IPS-15b (cell line): ENCODE data around the gene TMPRSS2.

Source experiments
- H3K27me3 ChIP-seq: one replicate; pipeline ENCODE4 v1.6.1; 2013; ENCODE audit warnings: low read length; ENCODE audit not compliant: control insufficient read depth, insufficient read depth
- H3K36me3 ChIP-seq: one replicate; pipeline ENCODE4 v1.6.1; 2013; ENCODE audit warnings: low read length; ENCODE audit not compliant: control insufficient read depth, insufficient read depth
- H3K4me1 ChIP-seq: one replicate; pipeline ENCODE4 v1.6.1; 2013; ENCODE audit warnings: mild to moderate bottlenecking, low read length; ENCODE audit not compliant: control insufficient read depth, insufficient read depth
- H3K4me3 ChIP-seq: one replicate; pipeline ENCODE4 v1.5.1; 2013; ENCODE audit warnings: low read depth, low read length
- H3K9ac ChIP-seq: one replicate; pipeline ENCODE4 v1.6.1; 2013; ENCODE audit warnings: low read depth, mild to moderate bottlenecking, low read length
- H3K9me3 ChIP-seq: one replicate; pipeline ENCODE4 v1.6.1; 2013; ENCODE audit warnings: mild to moderate bottlenecking, low read length; ENCODE audit not compliant: control insufficient read depth, insufficient read depth

TMPRSS2 gene

DNA sequence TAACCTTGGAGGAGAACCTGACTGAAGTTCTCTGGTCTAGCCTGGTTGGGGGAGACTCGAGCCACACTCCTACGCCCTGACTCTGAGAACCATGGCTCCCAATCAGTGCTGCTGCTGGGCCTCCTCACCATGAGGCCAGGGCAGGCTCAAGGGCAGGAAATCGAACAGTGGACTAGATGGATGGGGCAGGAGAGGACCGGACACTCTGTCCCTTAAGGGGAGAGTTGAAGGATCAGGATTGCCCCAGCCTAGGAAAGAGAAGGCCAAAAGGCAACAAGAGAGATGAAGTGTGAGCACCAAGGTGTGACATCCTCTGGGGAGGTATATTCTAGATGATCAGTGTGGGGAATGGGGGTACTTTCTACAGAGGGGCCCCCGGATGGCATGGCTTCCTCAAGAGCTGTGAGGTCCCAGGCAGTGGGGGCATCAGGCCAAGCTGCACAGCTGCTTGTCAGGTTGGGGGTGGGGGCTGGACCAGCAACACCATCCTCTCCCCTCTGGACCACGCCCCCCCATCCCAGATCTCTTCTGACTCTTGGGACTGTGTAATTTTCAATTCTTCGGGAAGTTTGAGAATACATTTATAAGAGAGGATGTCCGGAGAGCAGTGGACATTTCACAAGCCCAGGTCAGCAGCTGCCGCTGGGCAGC lies 47.9 kb downstream of the TMPRSS2 start:
- no peak overlapping the region for H3K9ac ChIP-seq
- peaks cover 7% of the 10 kb centered on the region for H3K36me3 ChIP-seq
- no peaks in the 10 kb centered on the region for H3K27me3 ChIP-seq
- peaks cover 3% of the 10 kb centered on the region for H3K4me1 ChIP-seq
- no peaks in the 10 kb centered on the region for H3K9me3 ChIP-seq
- H3K4me3 ChIP-seq, result no peak overlapping the region

GRCh38 chr21:41458559-41458958 lies 49.4 kb downstream of the TMPRSS2 start:
- Histone ChIP-seq H3K9ac (no peak overlapping the region), H3K27me3 (no peaks in the 10 kb centered on the region), H3K36me3 (no peaks in the 10 kb centered on the region), H3K4me1 (peaks cover 7% of the 10 kb centered on the region), H3K9me3 (no peaks in the 10 kb centered on the region), H3K4me3 (no peak overlapping the region)

DNA sequence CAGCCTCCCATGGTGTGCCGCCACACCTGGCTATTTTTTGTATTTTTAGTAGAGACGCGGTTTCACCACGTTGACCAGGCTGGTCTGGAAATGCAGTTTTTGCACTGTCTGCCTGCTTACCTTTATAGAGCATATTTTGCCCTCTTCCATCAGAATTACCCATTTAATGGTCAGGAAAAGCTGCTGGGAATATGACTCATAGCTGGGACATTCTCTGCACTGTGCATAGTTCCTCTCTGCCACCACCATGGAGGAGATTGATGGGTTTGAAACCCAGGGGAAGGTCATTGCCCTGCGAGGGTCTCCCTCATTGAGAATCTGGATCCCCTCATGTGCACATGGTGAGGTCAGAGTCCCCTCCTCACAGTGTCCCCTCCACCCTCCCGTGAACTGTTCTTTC lies 49.8 kb downstream of the TMPRSS2 start:
- Histone ChIP-seq H3K9me3 (no peaks in the 10 kb centered on the region), H3K4me1 (peaks cover 10% of the 10 kb centered on the region), H3K4me3 (no peak overlapping the region), H3K36me3 (no peaks in the 10 kb centered on the region), H3K27me3 (no peaks in the 10 kb centered on the region), H3K9ac (no peak overlapping the region)

- H3K9ac ChIP-seq, result no peak overlapping the region
- H3K27me3 ChIP-seq, result no peaks in the 10 kb centered on the region
- H3K4me1 ChIP-seq, result peaks cover 7% of the 10 kb centered on the region
- no peaks in the 10 kb centered on the region for H3K9me3 ChIP-seq
- H3K4me3 ChIP-seq, result no peak overlapping the region
- H3K36me3 ChIP-seq, result no peaks in the 10 kb centered on the region
Measured at GRCh38 chr21:41453761-41454160, 54.2 kb downstream of the TMPRSS2 start.

GRCh38 chr21:41453198-41453597 lies 54.8 kb downstream of the TMPRSS2 start:
- no peaks in the 10 kb centered on the region for H3K27me3 ChIP-seq
- no peaks in the 10 kb centered on the region for H3K36me3 ChIP-seq
- no peak overlapping the region for H3K4me3 ChIP-seq
- no peaks in the 10 kb centered on the region for H3K9me3 ChIP-seq
- H3K9ac ChIP-seq, result no peak overlapping the region
- H3K4me1 ChIP-seq, result peaks cover 7% of the 10 kb centered on the region

DNA sequence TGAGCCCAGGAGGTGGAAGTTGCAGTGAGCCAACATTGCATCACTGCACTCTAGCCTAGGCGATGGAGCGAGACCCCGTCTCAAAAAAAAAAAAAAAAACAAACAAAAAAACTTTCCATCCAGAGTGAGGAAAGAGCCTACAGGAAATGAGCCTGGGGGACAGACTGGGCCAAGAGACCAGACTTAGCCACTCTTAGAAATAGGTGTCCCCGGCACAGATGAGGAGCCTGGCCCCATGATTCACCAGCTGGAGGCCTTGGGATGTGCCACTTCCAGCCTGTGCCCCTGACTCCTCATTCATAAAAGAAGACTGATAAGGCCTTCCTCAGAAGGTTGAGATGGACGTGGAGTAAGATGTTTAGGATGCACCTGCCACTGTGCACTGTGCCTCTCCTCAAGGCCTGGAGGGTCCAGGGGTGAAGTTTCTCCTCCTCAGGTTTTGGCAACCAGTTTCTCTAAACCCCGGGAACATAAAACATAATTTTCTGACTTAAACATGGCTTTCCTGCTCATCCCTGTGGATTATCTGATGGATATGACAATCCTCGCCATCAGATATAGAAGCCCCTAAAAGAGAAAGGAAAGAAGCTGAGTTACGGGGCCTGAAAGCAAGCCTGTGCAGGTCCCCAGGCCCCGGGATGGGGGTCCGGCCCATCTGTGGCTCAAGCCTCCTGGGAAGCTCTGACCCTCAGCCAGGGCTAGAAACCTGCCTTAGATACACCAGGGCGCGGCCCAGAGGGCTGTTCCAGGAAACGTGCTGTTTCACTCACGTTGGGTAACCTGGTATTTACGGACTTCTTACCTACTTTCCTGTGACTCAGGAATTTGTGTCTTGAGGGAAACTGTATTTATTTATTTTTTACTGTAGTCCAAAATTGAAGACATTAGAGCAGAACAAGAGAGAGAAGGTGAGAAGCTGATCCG lies 55.9 kb downstream of the TMPRSS2 start:
- Histone ChIP-seq H3K9ac (no peak overlapping the region), H3K27me3 (no peaks in the 10 kb centered on the region), H3K36me3 (no peaks in the 10 kb centered on the region), H3K4me1 (peaks cover 7% of the 10 kb centered on the region), H3K9me3 (no peaks in the 10 kb centered on the region), H3K4me3 (no peak overlapping the region)

DNA sequence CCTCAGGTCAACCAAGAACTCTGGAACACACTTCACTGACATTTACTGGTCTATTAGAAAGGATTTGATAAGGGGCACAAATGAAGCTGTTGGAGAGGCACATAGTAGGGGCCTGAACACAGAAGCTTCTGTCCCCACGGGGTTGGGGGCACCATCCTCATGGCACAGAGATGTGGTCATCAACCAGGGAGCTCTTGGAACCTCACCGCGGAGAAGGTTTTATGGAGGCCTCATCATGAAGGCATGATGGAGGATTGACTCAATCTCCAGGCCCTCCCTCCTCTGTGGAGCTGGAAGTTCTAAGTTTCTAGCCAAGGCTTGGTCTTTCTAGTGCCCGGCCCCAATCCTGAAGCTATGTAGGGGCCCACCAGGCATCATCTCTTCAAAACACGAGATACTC lies 58.3 kb downstream of the TMPRSS2 start:
- Histone ChIP-seq H3K36me3 (peaks cover 2% of the 10 kb centered on the region), H3K9ac (no peak overlapping the region), H3K9me3 (no peaks in the 10 kb centered on the region), H3K4me1 (peaks cover 7% of the 10 kb centered on the region), H3K4me3 (no peak overlapping the region), H3K27me3 (no peaks in the 10 kb centered on the region)

GRCh38 chr21:41447356-41447755 lies 60.6 kb downstream of the TMPRSS2 start:
- Histone ChIP-seq H3K36me3 (peaks cover 2% of the 10 kb centered on the region), H3K9ac (no peak overlapping the region)

GRCh38 chr21:41446586-41446985 lies 61.4 kb downstream of the TMPRSS2 start:
- H3K4me3 ChIP-seq, result no peak overlapping the region
- no peaks in the 10 kb centered on the region for H3K27me3 ChIP-seq
- no peak overlapping the region for H3K9ac ChIP-seq
- H3K9me3 ChIP-seq, result no peaks in the 10 kb centered on the region
- peaks cover 2% of the 10 kb centered on the region for H3K36me3 ChIP-seq
- H3K4me1 ChIP-seq, result no peaks in the 10 kb centered on the region

More at GRCh38 chr21:41447356-41447755, 60.6 kb downstream of the TMPRSS2 start:
- H3K27me3 ChIP-seq, result no peaks in the 10 kb centered on the region
- no peak overlapping the region for H3K4me3 ChIP-seq
- H3K4me1 ChIP-seq, result no peaks in the 10 kb centered on the region
- no peaks in the 10 kb centered on the region for H3K9me3 ChIP-seq

GRCh38 chr21:41445465-41445862 lies 62.5 kb downstream of the TMPRSS2 start:
- Histone ChIP-seq H3K4me3 (no peak overlapping the region), H3K9me3 (no peaks in the 10 kb centered on the region), H3K4me1 (no peaks in the 10 kb centered on the region), H3K27me3 (no peaks in the 10 kb centered on the region), H3K36me3 (peaks cover 6% of the 10 kb centered on the region), H3K9ac (no peak overlapping the region)

DNA sequence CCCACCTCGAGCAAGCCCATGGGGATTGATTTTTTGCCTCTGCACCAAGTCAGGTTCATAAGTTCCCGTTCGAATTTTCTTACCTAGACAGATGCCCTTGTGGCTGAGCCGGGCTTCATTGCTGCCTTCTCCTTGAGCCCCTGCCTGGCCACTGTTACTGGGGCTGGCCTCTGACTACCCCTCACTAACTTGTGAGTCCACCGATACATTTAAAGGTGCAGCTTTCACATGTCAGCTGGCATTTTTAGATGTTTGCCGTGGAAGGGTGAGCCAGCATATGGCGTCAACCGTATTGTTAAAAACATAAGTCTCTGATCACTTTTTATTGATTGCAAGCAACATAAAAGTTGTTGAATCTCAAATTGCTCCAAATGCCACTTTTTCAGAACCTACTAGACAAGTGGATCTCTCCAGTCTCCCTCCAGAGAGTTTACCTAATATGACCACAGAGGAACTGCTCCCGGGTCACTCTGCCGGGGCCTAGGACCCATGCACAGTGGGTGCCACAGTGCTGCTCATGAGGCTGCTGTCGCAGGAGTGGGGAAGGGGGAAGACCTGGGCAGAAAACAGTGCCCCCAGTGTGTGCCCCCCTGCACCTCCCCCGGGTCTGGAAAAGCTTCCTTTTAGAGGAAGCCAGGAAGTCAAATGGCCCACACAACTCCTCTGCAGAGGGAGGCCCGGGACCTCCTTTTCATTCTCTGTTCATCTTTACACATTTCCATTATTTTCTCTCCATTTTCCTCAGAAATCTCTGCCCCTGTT lies 63.1 kb downstream of the TMPRSS2 start:
- no peaks in the 10 kb centered on the region for H3K4me1 ChIP-seq
- no peaks in the 10 kb centered on the region for H3K9me3 ChIP-seq
- H3K36me3 ChIP-seq, result peaks cover 6% of the 10 kb centered on the region
- H3K4me3 ChIP-seq, result no peak overlapping the region
- H3K9ac ChIP-seq, result no peak overlapping the region
- H3K27me3 ChIP-seq, result no peaks in the 10 kb centered on the region
